IMR-90 (cell line): Measurements from ENCODE around the gene PRELP. TPM values are rescaled to one million over a fixed set of nuclear protein-coding genes. Genes with fewer than 3 reads are reported as not detected.

Experiments used
- ATAC-seq: fragments of 200-7000 bp; cut with Tn5 transposase; 2 replicates; pipeline ENCODE4 v1.9.1; 2020; ENCODE audit warnings: low read depth, mild to moderate bottlenecking, moderate library complexity
- BruUV-seq: library from RNA; stranded (reverse); fragments of 400-500 nt; replicated peaks from 2 replicates; lab custom pipeline; 2021; lab: Mats Ljungman, UMichigan
- CTCF ChIA-PET: fragments of 300-600 bp; formaldehyde crosslinking; extraction: SDS; loops from one replicate; lab custom pipeline; 2021; ENCODE audit warnings: antibody characterized with exemption; lab: Yijun Ruan, JAX
- POLR2A ChIA-PET: fragments of 300-600 bp; sonication (Branson Sonifier 250); formaldehyde crosslinking; loops from one replicate; lab custom pipeline; 2022; ENCODE audit warnings: antibody characterized with exemption; ENCODE audit not compliant: unreplicated experiment; lab: Charles Lee
- DNase-seq: peaks from one replicate; pipeline ENCODE4 v3.0.0; 2013
- H2AFZ ChIP-seq: replicated peaks from 2 replicates; pipeline ENCODE3; 2013; ENCODE audit warnings: low read length, mild to moderate bottlenecking; ENCODE audit not compliant: poor library complexity
- H2AK5ac ChIP-seq: 2 replicates; pipeline ENCODE4 v1.6.1; 2013; ENCODE audit warnings: low read depth, low read length, inconsistent platforms
- H2AK9ac ChIP-seq: replicated peaks from 2 replicates; pipeline ENCODE3; 2013; ENCODE audit warnings: mild to moderate bottlenecking, low read depth, low read length, moderate library complexity; ENCODE audit not compliant: poor library complexity
- H2BK120ac ChIP-seq: 2 replicates; pipeline ENCODE4 v1.6.1; 2013; ENCODE audit warnings: low read depth, low read length, inconsistent platforms
- H2BK15ac ChIP-seq: 3 replicates; pipeline ENCODE4 v1.6.1; 2013; ENCODE audit warnings: low read depth, low read length, inconsistent platforms
- H2BK20ac ChIP-seq: 2 replicates; pipeline ENCODE4 v1.6.1; 2013; ENCODE audit warnings: low read depth, mild to moderate bottlenecking, inconsistent platforms, low read length, moderate library complexity
- H2BK5ac ChIP-seq: 2 replicates; pipeline ENCODE4 v1.6.1; 2013; ENCODE audit warnings: mild to moderate bottlenecking, low read depth, low read length, inconsistent platforms; ENCODE audit not compliant: poor library complexity, severe bottlenecking
- H3K14ac ChIP-seq: replicated peaks from 2 replicates; pipeline ENCODE4 v1.6.1; 2013; ENCODE audit warnings: low read depth, low read length, inconsistent platforms
- H3K18ac ChIP-seq: 2 replicates; pipeline ENCODE4 v1.6.1; 2013; ENCODE audit warnings: low read depth, low read length, control low read depth
- H3K23ac ChIP-seq: 2 replicates; pipeline ENCODE4 v1.6.1; 2013; ENCODE audit warnings: low read depth, low read length, inconsistent platforms
- H3K27ac ChIP-seq: 2 replicates; pipeline ENCODE4 v1.5.1; 2013; ENCODE audit warnings: mild to moderate bottlenecking, control low read depth, low read length; ENCODE audit not compliant: insufficient read depth
- H3K27me3 ChIP-seq: 2 replicates; pipeline ENCODE4 v1.6.1; 2013; ENCODE audit warnings: low read length; ENCODE audit not compliant: control insufficient read depth, insufficient read depth
- H3K36me3 ChIP-seq: 2 replicates; pipeline ENCODE4 v1.6.1; 2013; ENCODE audit warnings: low read length, mixed read lengths; ENCODE audit not compliant: control insufficient read depth, insufficient read depth
- H3K4ac ChIP-seq: 2 replicates; pipeline ENCODE4 v1.6.1; 2013; ENCODE audit warnings: low read depth, low read length, inconsistent platforms
- H3K4me1 ChIP-seq: 2 replicates; pipeline ENCODE4 v1.6.1; 2013; ENCODE audit warnings: low read length, mixed read lengths; ENCODE audit not compliant: control insufficient read depth, insufficient read depth
- H3K4me2 ChIP-seq: 2 replicates; pipeline ENCODE4 v1.6.1; 2013; ENCODE audit warnings: low read depth, mild to moderate bottlenecking, control low read depth, low read length, moderate library complexity
- H3K4me3 ChIP-seq: 2 replicates; pipeline ENCODE4 v1.5.1; 2013; ENCODE audit warnings: low read depth, mild to moderate bottlenecking, control low read depth, low read length, moderate library complexity; ENCODE audit not compliant: insufficient read depth
- H3K56ac ChIP-seq: 2 replicates; pipeline ENCODE4 v1.6.1; 2013; ENCODE audit warnings: low read length, inconsistent platforms; ENCODE audit not compliant: insufficient read depth; ENCODE audit errors: extremely low read depth
- H3K79me1 ChIP-seq, 2 experiments: 2 replicates each; pipeline ENCODE4 v1.6.1; 2013; ENCODE audit warnings: low read length in 2 of 2, inconsistent platforms in 1 of 2, low read depth in 1 of 2
- H3K9ac ChIP-seq: 2 replicates; pipeline ENCODE4 v1.6.1; 2013; ENCODE audit warnings: low read depth, low read length, control low read depth
- H3K9me1 ChIP-seq: 2 replicates; pipeline ENCODE4 v1.6.1; 2013; ENCODE audit warnings: low read length, inconsistent platforms; ENCODE audit not compliant: insufficient read depth
- H3K9me3 ChIP-seq: 2 replicates; pipeline ENCODE4 v1.6.1; 2013; ENCODE audit warnings: low read length; ENCODE audit not compliant: control insufficient read depth, insufficient read depth
- H4K20me1 ChIP-seq: 2 replicates; pipeline ENCODE4 v1.6.1; 2013; ENCODE audit warnings: low read length, inconsistent platforms; ENCODE audit not compliant: insufficient read depth
- H4K5ac ChIP-seq: 2 replicates; pipeline ENCODE4 v1.6.1; 2013; ENCODE audit warnings: mild to moderate bottlenecking, low read depth, low read length, control low read depth
- H4K8ac ChIP-seq, 2 experiments: 2 replicates each; pipeline ENCODE4 v1.6.1; 2013; ENCODE audit warnings: low read depth in 2 of 2, low read length in 2 of 2, control low read depth in 1 of 2, inconsistent platforms in 1 of 2
- H4K91ac ChIP-seq: 2 replicates; pipeline ENCODE4 v1.6.1; 2013; ENCODE audit warnings: low read depth, low read length, inconsistent platforms; ENCODE audit not compliant: insufficient read depth
- RFX5 ChIP-seq: IDR thresholded peaks from 2 replicates; pipeline ENCODE4 v1.8.0; 2012; ENCODE audit warnings: low read depth, mild to moderate bottlenecking, low read length, moderate library complexity
- WGBS, 2 experiments: methylation state at CpG; one replicate each; pipeline versions ENCODE4 v1.1.5 to v1.1.7; 2013; ENCODE audit warnings: missing lambda C conversion rate in 2 of 2; ENCODE audit not compliant: insufficient read length in 1 of 2; ENCODE audit errors: extremely low coverage in 2 of 2; 5-methylcytosine and 5-hydroxymethylcytosine counted together
- dilution Hi-C: fragments of 300-500 bp; cut with HindIII; formaldehyde crosslinking; loops from one replicate; pipeline ENCODE4 v1.14.3; 2018; ENCODE audit warnings: low sequenced_read_pairs; ENCODE audit not compliant: unreplicated experiment
- in situ Hi-C: fragments of 300-500 bp; cut with MboI; formaldehyde crosslinking; loops from 3 replicates; pipeline ENCODE4 v1.14.3; 2019; ENCODE audit warnings: low sequenced_read_pairs, inconsistent platforms, mixed read lengths
- intact Hi-C: fragments of 100-400 bp; cut with micrococcal nuclease; formaldehyde crosslinking; loops from 2 replicates; pipeline ENCODE4 v1.10.0; 2022
- polyA plus RNA-seq, 3 experiments: library from polyadenylated mRNA; depleted of rRNA; stranded (reverse); fragments of >200 nt; gene quantifications; 2 replicates each; pipeline ENCODE4 v1.2.3, GENCODE V29; 2012; ENCODE audit warnings: low replicate concordance in 1 of 3
- total RNA-seq: library from RNA; depleted of rRNA; stranded (reverse); fragments of >200 nt; gene quantifications from 2 replicates; pipeline ENCODE4 v1.2.3, GENCODE V29; 2012

PRELP gene
- total and polyA plus RNA-seq, 2 of the 4 experiments (the other 2 are of a cell fraction) = 0.56 TPM; not detected in 1

GRCh38 chr1:203495845-203496244 is 20.2 kb downstream of the PRELP start:
- Histone ChIP-seq H3K36me3 (no peaks in the 10 kb centered on the region), H4K91ac (no peak overlapping the region), H3K14ac (no peak overlapping the region), H3K4ac (no peak overlapping the region), H3K18ac (no peak overlapping the region), H2AK5ac (no peak overlapping the region), H2BK20ac (no peak overlapping the region), H3K9ac (no peak overlapping the region), H3K4me2 (no peak overlapping the region), H2AFZ (no peak overlapping the region), H3K4me1 (no peaks in the 10 kb centered on the region), H4K5ac (no peak overlapping the region), H3K27ac (no peak overlapping the region), H3K23ac (no peak overlapping the region), H3K9me1 (peaks cover 6% of the 10 kb centered on the region; the same call in 1 of the 2 replicates), H3K27me3 (no peaks in the 10 kb centered on the region; the same call in 1 of the 2 replicates), H2BK15ac (no peak overlapping the region), H2BK120ac (no peak overlapping the region), H4K8ac (no peak overlapping the region), H2AK9ac (no peak overlapping the region), H3K9me3 (no peaks in the 10 kb centered on the region), H3K79me1 (no peaks in the 10 kb centered on the region), H2BK5ac (no peak overlapping the region), H3K4me3 (no peak overlapping the region), H4K20me1 (no peaks in the 10 kb centered on the region), H3K56ac (no peak overlapping the region)
- peak; percentile 17; the same call in 1 of the 2 replicates for ATAC-seq
- DNase-seq = no peak
- intact Hi-C loops (no loop called here), in situ Hi-C loops (no loop called here), dilution Hi-C loops (no loop called here)
- no TSS peak for BruUV-seq
- no peak for TF ChIP-seq RFX5
- CTCF ChIA-PET = no interaction called here
- POLR2A ChIA-PET = no interaction called here
- no CpG with 5 or more reads among the region's 7 CpGs for WGBS, 2 experiments
